Dedifferentiated amniotic fluid mesenchymal stem cell (primary cell): ENCODE results near the gene TMEM234.
"Not testable (repeated sequence)": the region's sequence is repeated elsewhere in the genome, so short reads cannot be mapped to it uniquely, and the experiment has no call there.

Experiments
- DNase-seq: peaks from one replicate; pipeline ENCODE4 v3.0.0-alpha.2; 2016; ENCODE audit errors: extremely low spot score

Gene TMEM234

DNA sequence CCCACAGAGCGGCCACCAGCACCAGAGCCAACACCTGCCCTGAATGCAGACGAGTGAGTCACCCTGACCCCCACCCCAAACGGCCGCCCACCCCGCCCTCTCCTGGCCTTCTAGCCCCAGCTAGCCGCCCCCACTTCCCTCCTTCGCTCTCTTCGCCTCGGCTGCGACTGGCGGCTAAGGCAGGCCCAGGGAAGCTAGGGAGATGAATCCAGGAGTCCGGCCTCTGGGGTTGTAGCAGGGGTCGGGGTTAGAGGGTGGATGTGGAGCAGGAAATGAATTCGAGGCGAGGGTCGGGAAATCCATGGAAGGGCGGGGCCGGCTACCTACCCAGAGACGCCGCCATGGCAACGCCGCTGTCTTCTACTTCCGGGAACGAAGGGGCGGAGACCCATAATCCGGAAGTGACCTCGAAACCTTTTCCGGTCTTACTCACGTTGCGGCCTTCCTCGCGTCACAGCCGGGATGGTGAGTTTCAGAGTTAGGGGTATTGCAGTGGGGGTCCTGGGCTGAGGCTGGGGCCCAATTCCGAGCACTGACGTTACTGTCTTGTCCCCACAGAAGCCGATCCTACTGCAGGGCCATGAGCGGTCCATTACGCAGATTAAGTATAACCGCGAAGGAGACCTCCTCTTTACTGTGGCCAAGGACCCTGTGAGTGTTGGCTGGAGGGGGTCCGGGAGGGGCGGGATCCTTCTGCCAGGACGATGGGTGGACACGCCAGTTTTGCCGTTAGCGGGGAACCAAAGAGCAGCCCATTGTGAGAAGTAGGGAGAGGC is at the start of gene TMEM234, which contains the start of gene EIF3I:
Gene TMEM234 (minus strand): TSS at position 374 of the 776 bp plus-strand sequence. CDS start 31 bp downstream, at position 343.
Gene EIF3I (plus strand): TSS at position 428 of the 776 bp plus-strand sequence. CDS start 35 bp downstream, at position 463.
- peak; percentile 95 for DNase-seq

DNA sequence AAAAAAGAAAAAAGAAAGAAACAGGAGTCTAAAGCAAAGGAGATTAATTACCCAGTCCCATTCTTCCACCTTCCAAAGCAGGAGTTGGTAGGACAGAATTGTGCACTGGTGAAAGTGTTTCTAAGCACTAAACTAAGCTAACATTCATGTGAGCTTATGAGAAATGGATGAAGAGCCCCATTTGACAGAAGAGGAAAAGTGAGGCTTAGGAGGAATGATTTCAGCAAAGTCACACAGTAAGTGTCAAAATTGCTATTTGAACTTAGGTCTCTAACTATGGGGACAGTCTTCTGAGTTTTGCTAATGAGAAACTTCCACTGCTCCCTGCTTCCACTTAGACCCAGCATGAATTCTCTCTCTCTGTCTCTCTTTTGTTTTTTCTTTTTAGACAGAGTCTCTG is 47.6 kb upstream of the TMEM234 start:
- DNase-seq, result no peak

DNA sequence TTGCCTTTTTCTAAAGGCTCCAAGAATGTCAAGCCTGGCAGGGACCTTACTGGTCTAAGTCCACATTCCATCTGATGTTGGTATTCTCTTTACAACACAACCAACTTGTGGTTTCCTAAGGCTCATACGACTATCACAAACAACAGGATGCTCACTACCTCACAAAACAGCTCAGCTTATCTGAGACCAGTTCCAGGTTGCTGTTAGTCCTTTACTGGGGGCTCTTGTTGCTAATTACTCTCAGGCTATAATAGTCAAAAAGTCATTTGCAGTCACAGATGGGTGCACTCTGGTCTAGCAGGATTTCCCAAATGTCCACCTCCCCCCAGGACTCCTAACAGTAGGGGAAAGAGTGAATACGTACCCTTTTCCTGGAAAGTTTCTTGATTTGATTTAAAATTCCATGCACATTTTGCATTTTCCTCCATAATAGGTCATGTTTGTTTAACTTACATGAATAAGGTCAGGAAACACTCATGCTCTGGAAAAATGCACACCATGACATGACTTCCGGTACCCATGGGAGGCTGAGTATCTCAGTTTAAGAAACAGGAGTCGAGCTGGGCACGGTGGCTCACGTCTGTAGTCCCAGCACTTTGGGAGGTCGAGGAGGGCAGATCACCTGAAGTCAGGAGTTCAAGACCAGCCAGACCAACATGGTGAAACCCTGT is 44.9 kb upstream of the TMEM234 start:
- DNase-seq, result peak; percentile 56

DNA sequence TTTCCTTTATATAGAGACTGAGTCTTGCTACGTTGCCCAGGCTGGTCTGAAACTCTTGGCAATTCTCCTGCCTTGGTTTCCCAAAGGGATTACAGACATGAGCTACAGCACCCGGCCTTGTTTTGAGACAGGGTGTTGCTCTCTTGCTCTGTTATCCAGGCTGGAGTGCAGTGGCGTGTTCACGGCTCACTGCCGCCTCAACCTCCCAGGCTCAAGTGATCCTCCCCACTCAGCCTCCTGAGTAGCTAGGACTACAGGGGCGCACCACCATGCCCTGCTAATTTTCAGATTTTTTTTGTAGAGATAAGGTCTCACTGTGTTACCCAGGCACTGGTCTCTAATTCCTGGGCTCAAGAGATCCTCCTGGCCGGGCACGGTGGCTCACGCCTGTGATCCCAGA is 43.7 kb upstream of the TMEM234 start:
- DNase-seq, result no peak

DNA sequence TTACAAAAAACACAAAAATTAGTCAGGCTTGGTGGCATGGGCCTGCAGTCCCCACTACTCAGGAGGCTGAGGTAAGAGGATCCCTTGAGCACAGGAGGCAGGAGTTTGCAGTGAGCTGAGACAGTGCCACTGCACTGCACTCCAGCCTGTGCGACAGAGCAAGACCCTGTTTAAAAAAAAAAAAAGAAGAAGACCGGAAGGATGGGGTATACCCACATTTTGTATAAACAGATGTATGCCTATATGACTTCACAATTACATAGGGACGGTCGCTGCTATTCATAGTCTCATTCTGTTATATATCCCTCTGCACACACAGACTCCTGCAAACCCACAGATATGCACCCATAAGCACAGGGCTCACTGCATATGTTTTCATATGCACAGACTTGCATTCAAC is 41.6 kb upstream of the TMEM234 start:
- no peak for DNase-seq

DNA sequence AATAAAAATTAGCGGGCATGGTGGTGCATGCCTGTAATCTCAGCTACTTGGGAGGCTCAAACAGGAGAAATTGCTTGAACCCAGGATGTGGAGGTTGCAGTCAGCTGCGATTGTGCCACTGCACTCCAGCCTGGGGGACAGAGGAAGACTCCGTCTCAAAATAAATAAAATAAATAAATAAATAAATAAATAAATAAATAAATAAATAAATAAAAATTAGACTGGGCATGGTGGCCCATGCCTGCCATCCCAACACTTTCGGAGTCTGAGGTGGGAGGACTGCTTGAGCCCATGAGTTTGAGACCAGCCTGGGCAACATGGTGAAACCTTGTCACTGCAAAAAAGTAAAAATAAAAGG is 41.1 kb upstream of the TMEM234 start:
- not testable (repeated sequence) for DNase-seq

DNA sequence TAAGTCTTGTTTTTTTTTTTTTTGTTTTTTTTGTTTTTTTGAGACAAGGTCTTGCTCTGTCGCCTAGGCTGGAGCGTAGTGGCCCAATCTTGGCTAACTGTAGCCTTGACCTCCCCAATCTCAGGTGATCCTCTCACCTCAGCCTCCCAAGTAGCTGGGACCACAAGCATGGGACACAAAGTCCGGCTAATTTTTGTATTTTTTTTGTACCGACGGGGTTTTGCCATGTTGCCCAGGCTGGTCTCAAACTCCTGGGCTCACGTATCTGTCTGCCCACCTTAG is 35.0 kb upstream of the TMEM234 start:
- no peak for DNase-seq

DNA sequence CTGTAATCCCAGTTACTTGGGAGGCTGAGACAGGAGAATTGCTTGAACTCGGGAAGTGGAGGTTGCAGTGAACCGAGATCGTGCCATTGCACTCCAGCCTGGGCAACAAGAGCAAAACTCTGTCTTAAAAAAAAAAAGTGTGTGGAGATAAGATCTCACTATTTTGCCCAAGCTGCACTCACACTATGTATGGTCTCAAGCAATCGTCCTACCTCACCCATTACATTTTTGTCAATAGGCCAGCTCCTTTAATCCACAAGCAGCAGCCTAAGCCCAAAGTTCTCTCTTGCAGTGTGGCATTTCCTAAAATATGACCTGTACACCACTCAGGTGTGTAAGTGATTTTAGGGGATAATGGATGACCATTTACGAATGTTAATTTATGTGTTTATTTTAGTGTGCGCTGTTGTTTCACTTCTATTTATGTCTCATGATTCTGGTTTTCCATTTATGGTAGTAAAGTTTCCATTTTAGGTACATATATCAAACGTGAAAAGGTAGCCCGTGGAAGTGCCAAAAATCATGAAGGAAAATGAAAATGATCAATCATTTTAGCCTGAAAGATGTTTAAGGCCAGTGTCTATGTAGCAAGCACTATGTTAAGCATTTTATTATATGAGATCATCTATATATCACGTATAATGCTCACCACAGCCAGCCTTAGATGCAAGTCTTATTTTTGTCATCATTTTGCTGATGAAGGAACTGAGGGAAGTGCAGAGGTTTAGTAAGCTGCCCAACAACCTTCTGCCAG is 34.5 kb upstream of the TMEM234 start:
- DNase-seq, result no peak

DNA sequence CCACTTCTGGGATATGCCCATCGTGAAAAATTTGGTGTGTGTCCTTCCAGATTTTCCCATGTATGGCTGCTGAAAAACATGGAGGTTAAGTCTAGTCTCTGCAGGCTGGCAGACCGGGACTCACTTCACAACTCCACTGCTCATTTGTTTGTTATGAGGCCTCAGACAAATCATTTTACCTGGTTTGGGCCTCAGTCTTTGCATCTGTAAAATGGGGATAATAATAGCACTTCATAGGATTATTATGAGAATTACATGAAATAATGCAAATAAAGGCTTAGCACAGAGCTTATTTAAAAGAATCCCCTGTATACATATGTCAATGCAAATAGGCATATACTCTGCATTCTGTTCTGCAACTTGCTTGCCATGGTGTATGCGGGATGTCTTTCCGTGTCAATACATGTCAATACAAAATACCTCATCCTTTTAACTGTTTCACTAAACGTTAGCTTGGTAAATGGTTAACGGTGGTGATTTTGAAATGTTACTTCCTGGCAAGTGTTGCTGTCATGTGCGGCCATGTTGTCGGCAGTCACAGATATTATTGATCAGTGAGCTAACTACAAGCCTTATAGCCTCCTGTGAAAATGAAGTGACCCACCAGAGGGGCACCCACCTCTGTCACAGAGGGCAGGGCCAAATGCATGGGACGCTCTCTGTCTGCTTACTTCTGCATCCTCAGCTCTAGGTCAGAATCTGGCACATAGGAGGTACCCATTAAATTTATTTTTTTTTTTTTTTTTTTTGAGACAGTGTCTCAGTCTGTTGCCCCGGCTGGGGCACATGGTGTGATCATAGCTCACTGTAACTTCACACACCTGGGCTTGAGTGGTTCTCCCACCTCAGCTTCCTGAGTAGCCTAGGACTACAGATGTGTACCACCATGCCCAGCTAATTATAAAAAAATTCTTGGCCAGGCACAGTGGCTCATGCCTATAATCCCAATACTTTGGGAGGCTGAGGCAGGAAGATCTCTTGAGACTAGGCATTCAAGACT is 33.2 kb upstream of the TMEM234 start:
- DNase-seq, result no peak

DNA sequence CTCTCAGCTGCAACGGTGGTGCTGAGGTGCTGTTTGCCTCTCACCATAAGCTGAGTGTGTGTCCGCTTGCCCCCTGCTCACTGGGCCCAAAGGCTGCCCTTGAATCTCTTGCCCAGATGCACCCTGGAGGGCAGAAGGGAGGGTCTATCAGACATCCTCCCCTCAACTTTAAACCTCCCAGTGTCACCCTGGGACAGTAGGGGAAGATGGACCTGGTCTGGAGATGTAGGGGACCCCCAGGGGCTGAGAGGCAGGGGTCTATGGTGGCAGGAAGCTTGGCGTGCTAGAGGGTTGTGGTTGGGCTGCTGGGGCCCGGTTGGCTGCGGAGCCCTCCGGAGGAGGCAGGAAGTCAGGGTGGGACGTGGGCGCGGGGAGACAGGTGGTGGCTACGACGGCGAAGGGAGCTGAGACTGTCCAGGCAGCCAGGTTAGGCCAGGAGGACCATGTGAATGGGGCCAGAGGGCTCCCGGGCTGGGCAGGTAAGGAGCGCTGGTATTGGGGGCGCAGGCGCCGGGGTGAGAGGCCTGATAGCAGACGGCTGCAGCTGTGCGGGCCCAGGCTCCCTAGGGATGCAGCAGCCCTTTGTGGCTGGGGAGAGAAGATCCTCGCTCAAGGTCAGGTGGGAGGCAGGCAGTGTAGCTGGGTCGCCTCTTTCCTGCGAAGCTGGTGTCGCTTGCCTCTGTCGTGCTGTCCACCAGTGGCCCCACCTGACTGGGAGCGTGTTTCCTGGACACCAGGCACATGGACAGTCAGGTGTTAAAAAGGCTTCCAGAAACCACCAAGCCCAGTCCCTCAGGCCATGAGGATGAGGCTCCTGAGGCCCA is 29.0 kb upstream of the TMEM234 start, which contains the start of gene LCK:
Gene LCK (plus strand): TSS at position 373 of the 824 bp plus-strand sequence. CDS start 23,065 bp downstream, outside the sequence.
- no peak for DNase-seq

DNA sequence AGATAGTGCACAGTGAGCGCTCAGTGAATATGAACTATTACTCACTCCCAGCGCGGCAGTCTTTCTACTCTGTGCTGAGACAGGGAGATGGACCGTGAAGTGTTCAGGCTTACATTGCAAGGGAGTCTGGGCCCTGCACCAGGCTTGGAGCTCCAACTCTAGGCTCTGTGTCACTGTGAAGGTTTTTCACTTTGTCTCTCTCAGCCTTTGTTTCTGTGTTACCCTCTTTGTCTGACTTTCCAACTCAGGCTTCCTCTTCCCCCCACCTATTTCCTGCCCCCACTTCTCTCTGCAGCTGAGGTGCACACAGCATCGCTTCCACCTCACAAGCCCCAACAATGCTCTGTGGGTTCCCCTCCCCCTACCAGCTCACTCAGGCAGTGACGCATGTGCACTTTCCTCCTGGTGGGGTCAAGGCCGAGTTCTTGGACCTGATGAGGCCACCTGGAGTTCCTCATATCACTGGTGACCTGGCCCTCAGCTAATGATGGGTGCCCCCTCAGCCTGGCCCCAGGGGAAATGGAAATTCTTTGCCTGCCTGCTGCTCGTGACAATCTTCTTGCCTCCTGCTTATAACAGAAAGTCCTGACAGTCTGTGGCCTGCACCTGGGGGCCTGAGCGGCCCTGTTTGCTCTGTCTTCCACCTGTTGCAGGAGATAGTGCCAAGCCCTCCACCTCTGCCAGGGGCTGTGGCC is 27.8 kb upstream of the TMEM234 start:
- no peak for DNase-seq

DNA sequence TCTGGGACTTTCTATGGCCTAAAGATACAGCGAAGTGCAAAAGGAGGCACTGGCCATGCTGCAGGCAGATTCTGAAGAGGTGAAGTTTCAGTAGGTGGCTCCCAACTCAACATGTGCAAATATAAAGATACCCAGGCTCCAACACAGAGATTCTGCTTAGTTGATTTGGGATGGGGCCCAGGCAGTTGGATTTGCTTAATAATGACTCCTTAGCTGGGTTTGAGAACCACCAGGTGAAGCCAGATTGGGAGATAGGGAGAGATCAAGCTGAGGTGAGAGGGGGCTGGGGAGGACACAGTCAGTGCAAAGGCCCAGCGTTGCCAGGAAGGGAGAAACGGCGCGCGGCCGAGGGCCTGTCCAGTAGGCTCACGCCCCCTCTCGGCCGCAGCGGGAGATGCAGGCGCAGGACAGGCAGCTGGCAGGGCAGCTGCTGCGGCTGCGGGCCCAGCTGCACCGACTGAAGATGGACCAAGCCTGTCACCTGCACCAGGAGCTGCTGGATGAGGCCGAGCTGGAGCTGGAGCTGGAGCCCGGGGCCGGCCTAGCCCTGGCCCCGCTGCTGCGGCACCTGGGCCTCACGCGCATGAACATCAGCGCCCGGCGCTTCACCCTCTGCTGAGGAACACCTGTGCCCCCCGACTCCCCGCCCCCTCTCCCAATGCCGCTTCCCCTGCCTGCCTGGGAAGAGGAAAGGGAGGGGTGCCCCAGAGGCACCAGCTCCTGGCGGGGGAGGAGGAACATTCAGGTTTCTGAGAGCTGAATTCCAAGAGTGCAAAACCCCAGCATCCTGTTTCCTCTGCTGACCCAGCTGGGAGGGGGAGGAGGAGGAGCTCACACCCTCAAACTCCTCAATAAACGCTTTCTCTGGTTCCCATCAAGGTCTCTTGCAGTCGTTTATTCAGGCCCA is 26.1 kb upstream of the TMEM234 start:
- DNase-seq, result no peak

DNA sequence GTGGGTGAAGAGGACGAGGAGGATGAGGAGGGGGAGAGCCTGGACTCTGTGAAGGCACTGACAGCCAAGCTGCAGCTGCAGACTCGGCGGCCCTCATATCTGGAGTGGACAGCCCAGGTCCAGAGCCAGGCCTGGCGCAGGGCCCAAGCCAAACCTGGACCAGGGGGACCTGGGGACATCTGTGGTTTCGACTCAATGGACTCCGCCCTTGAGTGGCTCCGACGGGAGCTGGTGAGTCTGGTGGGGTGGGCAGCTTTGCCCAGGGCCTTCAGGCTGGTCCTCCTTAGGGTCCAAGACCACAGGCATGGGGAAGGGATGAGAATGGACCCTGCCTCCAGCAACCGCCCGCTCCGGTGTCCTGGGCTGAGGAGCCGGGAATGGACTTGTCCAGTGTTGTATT is 25.3 kb upstream of the TMEM234 start:
- no peak for DNase-seq

DNA sequence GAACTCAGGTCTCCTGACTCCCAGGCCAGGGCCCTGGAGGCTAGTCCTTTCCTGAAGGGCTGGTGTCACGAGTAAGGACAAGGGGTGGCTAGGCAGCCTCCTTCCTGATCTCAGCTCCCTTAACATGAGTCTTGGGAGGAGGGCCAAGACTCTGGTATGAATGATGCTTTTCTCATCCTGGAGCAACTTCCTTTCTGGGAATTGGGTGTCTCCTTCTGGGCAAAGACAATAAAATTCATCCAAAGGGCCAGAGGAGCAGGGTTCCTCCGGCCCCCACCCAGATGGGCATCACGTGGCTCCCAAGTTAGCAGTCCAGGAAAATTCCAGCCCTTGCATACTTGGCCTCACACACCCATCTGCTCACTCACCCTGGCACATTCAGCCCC is 24.7 kb upstream of the TMEM234 start, which contains the start of gene FAM167B:
Gene FAM167B (plus strand): TSS at position 335 of the 386 bp plus-strand sequence. CDS start 200 bp downstream, outside the sequence.
- DNase-seq, result peak; percentile 63

DNA sequence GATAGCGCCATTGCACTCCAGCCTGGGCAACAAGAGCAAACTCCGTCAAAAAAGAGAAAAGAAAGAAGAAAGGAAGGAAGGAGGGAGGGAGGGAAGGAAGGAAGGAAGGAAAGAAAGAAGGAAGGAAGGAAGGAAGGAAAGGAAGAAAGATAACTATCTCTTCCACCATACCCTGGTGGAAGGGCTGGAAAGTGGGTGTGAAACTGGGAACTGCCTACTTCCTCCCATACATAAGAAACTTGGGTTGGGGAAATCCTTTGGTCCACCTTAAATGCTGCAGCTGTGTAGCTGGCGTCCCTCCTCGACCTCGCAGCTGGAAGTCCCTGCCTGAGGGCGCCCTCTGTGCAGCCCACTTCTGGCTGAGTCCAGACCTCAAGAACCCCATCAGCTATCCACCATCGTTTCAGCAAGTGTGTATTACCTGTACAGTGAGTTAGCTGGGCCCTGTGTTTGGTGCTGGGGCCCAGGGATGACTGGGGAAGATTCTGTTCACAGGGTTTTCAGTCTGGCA is 20.2 kb upstream of the TMEM234 start:
- no peak for DNase-seq

DNA sequence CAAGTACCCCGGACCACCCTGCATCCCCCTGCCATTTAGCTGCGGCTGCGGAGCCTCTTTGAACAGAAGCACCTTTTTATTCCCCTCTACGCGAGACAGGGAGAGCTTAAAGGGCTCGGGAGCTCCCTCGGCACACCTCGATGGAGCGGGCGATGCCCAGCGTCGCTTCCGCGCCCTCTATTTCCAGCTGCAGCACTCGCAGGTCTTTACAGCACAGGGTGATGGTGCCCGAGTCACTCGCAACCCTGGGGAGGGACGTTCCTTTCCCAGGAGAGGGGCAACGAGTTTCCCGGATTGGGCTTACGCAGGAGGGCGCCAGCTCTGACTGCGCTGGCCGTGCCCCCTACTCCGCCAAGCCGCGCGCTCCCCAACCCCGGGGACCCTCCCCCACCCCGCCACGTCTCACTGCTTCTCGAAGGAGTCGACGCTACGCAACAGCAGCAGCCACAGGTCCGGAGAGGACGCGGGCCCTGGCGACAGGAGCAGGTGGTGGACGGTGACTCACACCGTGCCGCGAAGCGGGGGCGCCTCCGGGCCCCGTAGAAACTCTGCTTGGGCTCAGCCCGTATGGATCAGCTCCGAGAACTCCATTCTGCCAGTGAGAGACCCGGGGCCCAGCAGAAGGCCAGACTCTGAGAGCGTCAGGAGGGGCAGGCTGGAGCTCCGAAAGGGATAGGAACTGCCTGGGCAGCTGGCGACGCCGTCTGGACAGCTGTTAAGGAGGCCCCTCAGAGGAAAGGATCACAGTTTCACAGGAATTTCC is 19.0 kb upstream of the TMEM234 start:
- no peak for DNase-seq

DNA sequence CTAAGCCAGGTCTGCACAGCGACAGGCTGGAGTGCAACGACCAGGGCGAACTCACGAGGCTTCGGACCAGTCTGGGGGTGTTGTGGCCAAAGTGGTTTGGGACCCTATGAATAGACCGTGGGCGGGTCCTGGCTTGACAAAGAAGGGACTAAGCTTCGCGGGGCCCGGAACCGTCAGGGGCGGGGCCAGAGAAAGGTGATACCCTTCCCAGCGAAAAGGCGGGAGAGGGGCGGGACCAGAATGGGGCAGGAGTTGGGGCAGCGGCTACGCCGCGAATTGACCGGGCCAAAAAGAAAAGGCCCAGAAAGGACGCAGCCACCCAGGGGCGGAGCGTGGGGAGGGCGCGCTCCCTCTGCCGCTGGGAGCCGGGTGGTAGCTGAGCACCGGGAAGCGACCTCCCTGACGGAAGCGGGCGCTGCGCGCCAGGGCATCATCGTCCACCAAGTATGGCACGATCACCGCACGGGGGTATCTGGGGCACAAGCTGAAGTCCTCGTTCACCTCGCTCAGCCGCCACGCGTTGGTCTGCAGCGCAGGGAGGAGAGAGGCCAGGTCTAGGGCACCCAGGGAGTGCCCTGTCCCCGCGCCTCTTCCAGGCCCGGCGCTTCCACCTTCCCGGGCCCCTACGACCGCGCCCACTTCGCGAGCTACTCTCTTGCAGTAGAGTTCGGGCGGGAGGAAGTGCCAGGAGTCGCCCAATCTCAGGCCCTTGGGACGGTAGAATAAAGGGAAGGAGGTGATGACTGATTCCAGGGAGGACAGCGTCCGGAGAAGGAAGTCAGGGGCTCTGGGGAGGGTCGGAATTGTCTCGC is 18.2 kb upstream of the TMEM234 start:
- DNase-seq, result peak; percentile 24
